ENCODE measurements around the gene GSTA3. TPM values are rescaled to one million over a fixed set of nuclear protein-coding genes. Genes with fewer than 3 reads are reported as not detected.

GSTA3 gene
- total RNA-seq, 1 experiment from 2014 or later, result not detected

DNA sequence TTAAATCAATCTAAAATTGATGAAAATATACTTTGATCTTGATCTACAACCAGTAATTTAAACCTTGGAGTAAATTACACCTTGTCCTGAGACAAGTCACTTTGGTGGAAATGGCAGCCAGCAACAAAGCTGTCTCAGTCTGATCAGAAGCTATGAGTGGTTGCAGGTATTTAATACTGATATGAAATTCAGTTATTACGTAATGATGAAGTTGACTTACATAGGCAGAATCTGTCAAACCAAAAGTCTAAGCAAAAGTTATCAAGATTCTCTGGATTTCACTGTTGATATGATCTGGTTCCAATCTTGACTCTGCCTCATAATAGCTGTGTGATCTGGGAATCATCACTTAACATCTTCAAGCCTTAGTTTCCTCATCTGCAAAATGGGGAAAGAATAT, 41.3 kb downstream of the GSTA3 start:
- no peak for DNase-seq (ENCODE audit: low spot score)

DNA sequence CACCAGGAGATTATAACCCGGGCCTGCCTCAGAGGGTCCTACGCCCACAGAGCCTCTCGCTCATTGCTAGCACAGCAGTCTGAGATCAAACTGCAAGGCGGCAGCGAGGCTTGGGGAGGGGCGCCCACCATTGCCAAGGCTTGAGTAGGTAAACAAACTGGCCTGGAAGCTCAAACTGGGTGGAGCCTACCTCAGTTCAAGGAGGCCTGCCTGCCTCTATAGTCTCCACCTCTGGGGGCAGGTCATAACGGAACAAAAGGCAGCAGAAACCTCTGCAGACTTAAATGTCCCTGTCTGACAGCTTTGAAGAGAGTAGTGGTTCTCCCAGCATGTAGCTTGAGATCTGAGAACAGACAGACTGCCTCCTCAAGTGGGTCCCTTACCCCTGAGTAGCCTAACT, 48.3 kb downstream of the GSTA3 start:
- peak; percentile 15 for DNase-seq (ENCODE audit: low spot score)

DNA sequence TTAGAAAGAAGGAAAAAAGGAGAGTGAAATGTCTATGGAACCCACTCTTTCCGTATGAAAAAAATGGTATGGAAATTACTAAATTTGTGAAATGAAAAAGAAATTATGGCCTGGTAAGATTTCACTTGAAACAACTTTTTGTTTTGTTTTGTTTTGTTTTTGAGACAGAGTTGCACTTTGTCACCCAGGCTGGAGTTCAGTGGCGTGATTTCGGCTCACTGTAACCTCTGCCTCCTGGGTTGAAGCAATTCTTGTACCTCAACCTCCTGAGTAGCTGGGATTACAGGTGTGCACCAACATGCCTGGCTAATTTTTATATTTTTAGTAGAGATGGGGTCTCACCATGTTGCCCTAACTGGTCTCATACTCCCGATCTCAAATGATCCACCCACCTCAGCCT, 51.1 kb downstream of the GSTA3 start:
- no peak for DNase-seq (ENCODE audit: low spot score)

DNA sequence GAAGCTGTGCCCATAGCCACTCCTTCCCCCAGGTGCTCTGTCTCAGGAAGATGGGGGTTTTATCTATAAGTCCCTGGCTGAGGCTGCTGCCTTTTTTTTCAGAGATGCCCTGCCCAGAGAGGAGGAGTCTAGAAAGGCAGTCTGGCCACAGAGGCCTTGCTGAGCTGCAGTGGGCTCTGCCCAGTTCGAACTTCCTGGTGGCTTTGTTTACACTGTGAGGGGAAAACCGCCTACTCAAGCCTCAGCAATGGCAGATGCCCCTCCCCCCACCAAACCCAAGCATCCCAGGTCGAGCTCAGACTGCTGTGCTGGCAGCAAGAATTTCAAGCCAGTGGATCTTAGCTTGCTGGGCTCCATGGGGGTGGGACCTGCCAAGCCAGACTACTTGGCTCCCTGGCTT, 53.4 kb downstream of the GSTA3 start:
- DNase-seq (ENCODE audit: low spot score), result peak; percentile 79

DNA sequence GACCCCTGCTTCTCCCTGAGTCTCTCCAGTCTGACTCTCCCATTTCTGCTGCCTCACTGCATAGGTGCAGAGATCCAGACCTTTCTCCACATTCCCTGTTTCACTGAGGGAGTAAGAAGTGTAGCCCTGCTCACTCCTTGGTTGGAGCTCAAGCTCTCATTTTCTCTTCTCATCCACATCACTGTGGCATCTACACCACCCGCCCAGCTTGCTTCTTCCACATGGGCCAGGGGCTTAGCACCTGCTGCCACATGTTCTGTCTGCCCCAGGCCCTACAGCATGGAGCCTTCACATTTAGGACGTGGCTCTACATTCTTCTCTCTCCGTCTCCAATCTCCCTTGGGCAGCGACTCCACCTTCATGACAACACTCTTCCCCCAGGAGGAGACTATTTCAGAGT, 60.4 kb downstream of the GSTA3 start:
- DNase-seq (ENCODE audit: low spot score), result no peak

Other genes starting within 250 kb of the GSTA3 start
- gene TMEM14A, start 238.6 kb downstream of the GSTA3 start, total RNA-seq (2014; rRNA removed; shearing (Covaris generic)), result 26.9 and 29.3 TPM in 2 replicates
- 0.18 TPM in 1 of 2 replicates, not detected in the other for gene GSTA2, start 146.2 kb downstream of the GSTA3 start, total RNA-seq (2014; rRNA removed; shearing (Covaris generic))
- not detected in 2 replicates for gene GSTA1, start 105.9 kb downstream of the GSTA3 start, total RNA-seq (2014; rRNA removed; shearing (Covaris generic))
- gene GSTA5, start 68.9 kb downstream of the GSTA3 start, total RNA-seq (2014; rRNA removed; shearing (Covaris generic)), result not detected in 2 replicates
- gene GSTA4, start 85.6 kb upstream of the GSTA3 start, total RNA-seq (2014; rRNA removed; shearing (Covaris generic)), result 4.1 and 5.4 TPM in 2 replicates
- 3.8 and 4.4 TPM in 2 replicates for gene CILK1, start 152.1 kb upstream of the GSTA3 start, total RNA-seq (2014; rRNA removed; shearing (Covaris generic))
- gene FBXO9, start 155.7 kb upstream of the GSTA3 start, total RNA-seq (2014; rRNA removed; shearing (Covaris generic)), result 42.7 and 42.8 TPM in 2 replicates
- not detected in 2 replicates for gene GCM1, start 239.1 kb upstream of the GSTA3 start, total RNA-seq (2014; rRNA removed; shearing (Covaris generic))

Measured in HT-29 (cell line).